Omental fat pad (tissue), 4 donors: ENCODE data around the gene AMD1. TPM values are rescaled to one million over a fixed set of nuclear protein-coding genes. Genes with fewer than 3 reads are reported as not detected.
"Not testable (repeated sequence)": the region's sequence is repeated elsewhere in the genome, so short reads cannot be mapped to it uniquely, and the experiment has no call there.

Source experiments
- ATAC-seq: fragments of 150-250 bp; one replicate; pipeline ENCODE4 v1.9.1; 2016; ENCODE audit warnings: mild to moderate bottlenecking, moderate library complexity; ENCODE audit not compliant: low FRiP score
- DNase-seq: peaks from one replicate; pipeline ENCODE4 v3.0.0-alpha.2; 2019; ENCODE audit warnings: low spot score
- CTCF ChIP-seq, 3 donors: fragments of 450-650 bp; IDR thresholded peaks; one replicate each; pipeline ENCODE4 v1.5.1; 2016 to 2017; ENCODE audit warnings: antibody characterized with exemption in 3 of 3, mild to moderate bottlenecking in 3 of 3, moderate library complexity in 2 of 3
- total RNA-seq, 4 donors: library from RNA; depleted of rRNA; stranded (reverse); fragments of >200 nt; gene quantifications; one replicate each; pipeline ENCODE4 v1.1.0, GENCODE V29; 2016

AMD1 gene
- total RNA-seq, 4 donors from 2014 or later: 66.0 to 229 (median 90.0) TPM

GRCh38 chr6:110900028-110900598 lies 25.5 kb downstream of the AMD1 start:
- no peak for ATAC-seq
- DNase-seq: no peak
- TF ChIP-seq CTCF (IDR thresholded peaks at IDR 0.05): no peak

- not testable (repeated sequence) for DNase-seq, ATAC-seq
Observed at GRCh38 chr6:110901601-110902000, 27.0 kb downstream of the AMD1 start.

- no peak for DNase-seq
- no peak for ATAC-seq
- TF ChIP-seq CTCF (IDR thresholded peaks at IDR 0.05): no peak
Observed at GRCh38 chr6:110902091-110902490, 27.5 kb downstream of the AMD1 start.

- ATAC-seq, DNase-seq: not testable (repeated sequence)
Observed at GRCh38 chr6:110906273-110906672, 31.7 kb downstream of the AMD1 start.

- ATAC-seq (no peak), DNase-seq (no peak)
Observed at GRCh38 chr6:110930781-110931180, 56.2 kb downstream of the AMD1 start.

GRCh38 chr6:110933912-110934311 lies 59.3 kb downstream of the AMD1 start:
- TF ChIP-seq CTCF (IDR thresholded peaks at IDR 0.05): no peak
- ATAC-seq (no peak), DNase-seq (no peak)

More at GRCh38 chr6:110930781-110931180, 56.2 kb downstream of the AMD1 start:
- TF ChIP-seq CTCF (IDR thresholded peaks at IDR 0.05): no peak

- no peak for DNase-seq
- no peak for TF ChIP-seq CTCF (IDR thresholded peaks at IDR 0.05)
- ATAC-seq: no peak
Observed at GRCh38 chr6:110934381-110934898, 59.9 kb downstream of the AMD1 start.

GRCh38 chr6:110935171-110935570 lies 60.6 kb downstream of the AMD1 start:
- ATAC-seq (no peak), DNase-seq (no peak)

More at GRCh38 chr6:110935171-110935570, 60.6 kb downstream of the AMD1 start:
- TF ChIP-seq CTCF (IDR thresholded peaks at IDR 0.05): no peak
